Calu3 (cell line): ENCODE data around the gene KLF9. TPM values are rescaled to one million over a fixed set of nuclear protein-coding genes. Genes with fewer than 3 reads are reported as not detected.

ENCODE experiments used
- BruUV-seq: library from RNA; stranded (reverse); fragments of 400-500 nt; replicated peaks from 2 replicates; lab custom pipeline; 2021; lab: Mats Ljungman, UMichigan
- CTCF ChIA-PET: fragments of 300-600 bp; sonication (Branson Sonifier 250); formaldehyde crosslinking; loops from one replicate; lab custom pipeline; 2022; ENCODE audit warnings: antibody characterized with exemption; lab: Charles Lee
- DNase-seq: peaks from one replicate; pipeline ENCODE4 v3.0.0; 2022
- H3K27ac Mint-ChIP-seq: one replicate; pipeline ENCODE4 v1.8.0; 2022; ENCODE audit warnings: mixed read lengths; ENCODE audit not compliant: unreplicated experiment
- H3K27me3 Mint-ChIP-seq: one replicate; pipeline ENCODE4 v1.8.0; 2022; ENCODE audit warnings: mixed read lengths; ENCODE audit not compliant: unreplicated experiment
- H3K36me3 Mint-ChIP-seq: one replicate; pipeline ENCODE4 v1.8.0; 2022; ENCODE audit warnings: mild to moderate bottlenecking, moderate library complexity, mixed read lengths; ENCODE audit not compliant: insufficient read depth, unreplicated experiment
- H3K4me1 Mint-ChIP-seq: one replicate; pipeline ENCODE4 v1.8.0; 2022; ENCODE audit warnings: mild to moderate bottlenecking, low read depth, mixed read lengths; ENCODE audit not compliant: unreplicated experiment
- H3K4me3 Mint-ChIP-seq: one replicate; pipeline ENCODE4 v1.8.0; 2022; ENCODE audit warnings: mild to moderate bottlenecking, low read depth, moderate library complexity, mixed read lengths; ENCODE audit not compliant: unreplicated experiment
- H3K9me3 Mint-ChIP-seq: one replicate; pipeline ENCODE4 v1.8.0; 2022; ENCODE audit warnings: low read depth, mixed read lengths; ENCODE audit not compliant: unreplicated experiment
- CTCF ChIP-seq: fragments of 200-600 bp; IDR thresholded peaks from one replicate; pipeline ENCODE4 v1.8.0; 2022; ENCODE audit warnings: antibody characterized with exemption; ENCODE audit not compliant: unreplicated experiment
- intact Hi-C: fragments of 100-400 bp; cut with micrococcal nuclease; formaldehyde crosslinking; loops from one replicate; pipeline ENCODE4 v1.10.0; 2022; ENCODE audit not compliant: unreplicated experiment
- total RNA-seq: library from RNA; stranded (reverse); gene quantifications from 2 replicates; pipeline ENCODE4 v1.2.3, GENCODE V29; 2022

The KLF9 gene
- total RNA-seq, 1 experiment from 2014 or later, result 0.87 TPM

- no TSS peak for BruUV-seq
- CTCF ChIA-PET, result no interaction called here
- intact Hi-C loops, result loop anchor here (5.0 kb wide), 1 partner anchor 72 kb away; no protein-coding TSS in a partner anchor
- H3K36me3 Mint-ChIP-seq, result peaks cover 26% of the 10 kb centered on the region
- no peak for TF ChIP-seq CTCF
- DNase-seq, result no peak
- H3K27ac Mint-ChIP-seq, result no peak overlapping the region
- no peaks in the 10 kb centered on the region for H3K27me3 Mint-ChIP-seq
- no peak overlapping the region for H3K4me3 Mint-ChIP-seq
- H3K9me3 Mint-ChIP-seq, result no peaks in the 10 kb centered on the region
- peaks cover 28% of the 10 kb centered on the region for H3K4me1 Mint-ChIP-seq
Observed at GRCh38 chr9:70410368-70410767, 4.1 kb downstream of the KLF9 start.

GRCh38 chr9:70409800-70410199 is 4.7 kb downstream of the KLF9 start:
- CTCF ChIA-PET, result no interaction called here
- BruUV-seq, result no TSS peak
- no peak for DNase-seq
- Mint-ChIP-seq H3K4me1 (peaks cover 26% of the 10 kb centered on the region), H3K4me3 (no peak overlapping the region), H3K27me3 (no peaks in the 10 kb centered on the region), H3K36me3 (peaks cover 26% of the 10 kb centered on the region), H3K9me3 (no peaks in the 10 kb centered on the region), H3K27ac (no peak overlapping the region)
- TF ChIP-seq CTCF, result no peak
- intact Hi-C loops, result loop anchor here (5.0 kb wide), 1 partner anchor 73 kb away; no protein-coding TSS in a partner anchor

- Mint-ChIP-seq H3K27ac (no peak overlapping the region), H3K4me3 (no peak overlapping the region), H3K27me3 (no peaks in the 10 kb centered on the region), H3K36me3 (peaks cover 21% of the 10 kb centered on the region), H3K9me3 (no peaks in the 10 kb centered on the region), H3K4me1 (peaks cover 21% of the 10 kb centered on the region)
- no peak for TF ChIP-seq CTCF
- BruUV-seq, result no TSS peak
- intact Hi-C loops, result no loop called here
- DNase-seq, result no peak
- CTCF ChIA-PET, result no interaction called here
Observed at GRCh38 chr9:70409280-70409679, 5.2 kb downstream of the KLF9 start.

- Mint-ChIP-seq H3K4me1 (peaks cover 17% of the 10 kb centered on the region), H3K9me3 (no peaks in the 10 kb centered on the region), H3K27me3 (no peaks in the 10 kb centered on the region), H3K4me3 (no peak overlapping the region), H3K36me3 (peaks cover 13% of the 10 kb centered on the region), H3K27ac (no peak overlapping the region)
- intact Hi-C loops, result no loop called here
- DNase-seq, result no peak
- TF ChIP-seq CTCF, result no peak
- CTCF ChIA-PET, result no interaction called here
- BruUV-seq, result no TSS peak
Observed at GRCh38 chr9:70408393-70409040, 5.9 kb downstream of the KLF9 start.
